HepG2 (cell line): ENCODE results near the gene FHIT. TPM values are rescaled to one million over a fixed set of nuclear protein-coding genes. Genes with fewer than 3 reads are reported as not detected.

ENCODE experiments used
- ATAC-seq: fragments of 200-7000 bp; cut with Tn5 transposase; 3 replicates; pipeline ENCODE4 v1.9.1; 2020; ENCODE audit warnings: mild to moderate bottlenecking, moderate library complexity
- BruUV-seq: library from RNA; stranded (reverse); fragments of 400-500 nt; replicated peaks from 2 replicates; lab custom pipeline; 2021; lab: Mats Ljungman, UMichigan
- CTCF ChIA-PET: fragments of 300-600 bp; formaldehyde crosslinking; extraction: SDS; loops from one replicate; lab custom pipeline; 2021; ENCODE audit warnings: low total read pairs, inconsistent platforms, low intra/inter-chr PET ratio; lab: Yijun Ruan, JAX
- POLR2A ChIA-PET: fragments of 350-600 bp; sonication (Branson Sonifier 250); formaldehyde crosslinking; loops from one replicate; lab custom pipeline; 2020; ENCODE audit warnings: antibody characterized with exemption, inconsistent platforms; lab: Yijun Ruan, JAX
- DNase-seq: peaks from one replicate; pipeline ENCODE4 v3.0.0-alpha.2; 2015; ENCODE audit warnings: low spot score
- FAIRE-seq: peaks from 3 replicates; lab custom pipeline; 2011; peaks lifted over from hg19 to GRCh38; lab: Jason Lieb, UNC
- H2AFZ ChIP-seq: one replicate; pipeline ENCODE4 v1.6.1; 2011; ENCODE audit warnings: low read length, inconsistent platforms
- H3K27ac ChIP-seq: fragments of 300-600 bp; 3 replicates; pipeline ENCODE4 v1.8.0; 2011; ENCODE audit warnings: mixed run types, mild to moderate bottlenecking, mixed read lengths, low read length, inconsistent platforms; ENCODE audit not compliant: insufficient read depth; ENCODE audit errors: extremely low read length
- H3K27me3 ChIP-seq, 2 experiments: fragments of 200-600 bp in 1 of 2; 2 replicates in 1 of 2; 3 replicates in 1 of 2; pipeline versions ENCODE4 v1.6.0 to v1.8.0; 2011; ENCODE audit warnings: low read length in 2 of 2, mild to moderate bottlenecking in 2 of 2, moderate library complexity in 2 of 2, inconsistent platforms in 1 of 2; ENCODE audit not compliant: insufficient read depth in 2 of 2, control insufficient read depth in 1 of 2
- H3K36me3 ChIP-seq, 2 experiments: fragments of 200-600 bp in 1 of 2; replicated peaks in 1 of 2; 2 replicates in 1 of 2; 3 replicates in 1 of 2; pipeline versions ENCODE4 v1.5.1 to v1.8.0; 2011; ENCODE audit warnings: low read length in 2 of 2, inconsistent platforms in 1 of 2; ENCODE audit not compliant: insufficient read depth in 2 of 2, control insufficient read depth in 1 of 2
- H3K4me1 ChIP-seq: 2 replicates; pipeline ENCODE4 v1.5.1; 2012; ENCODE audit warnings: low read length, inconsistent platforms; ENCODE audit not compliant: insufficient read depth
- H3K4me2 ChIP-seq: 2 replicates; pipeline ENCODE4 v1.6.0; 2011; ENCODE audit warnings: low read depth, low read length, inconsistent platforms
- H3K4me3 ChIP-seq, 3 experiments: fragments of 200-600 bp in 1 of 3; sonication (generic), shearing (Covaris generic) in 1 of 3; replicated peaks in 1 of 3; 2 replicates each; pipeline ENCODE4 v1.5.1; 2011 to 2016; ENCODE audit warnings: low read length in 3 of 3, inconsistent platforms in 2 of 3, low read depth in 2 of 3, mild to moderate bottlenecking in 2 of 3, control low read depth in 1 of 3, mixed read lengths in 1 of 3; ENCODE audit not compliant: insufficient read depth in 1 of 3
- H3K79me2 ChIP-seq: one replicate; pipeline ENCODE4 v1.6.1; 2011; ENCODE audit warnings: low read length, inconsistent platforms; ENCODE audit not compliant: insufficient read depth
- H3K9ac ChIP-seq: 2 replicates; pipeline ENCODE4 v1.6.0; 2011; ENCODE audit warnings: mild to moderate bottlenecking, low read depth, low read length, inconsistent platforms; ENCODE audit not compliant: insufficient read depth
- H3K9me3 ChIP-seq: 2 replicates; pipeline ENCODE4 v1.5.1; 2012; ENCODE audit warnings: mild to moderate bottlenecking, low read length
- H4K20me1 ChIP-seq: 2 replicates; pipeline ENCODE4 v1.6.0; 2011; ENCODE audit warnings: inconsistent platforms, mild to moderate bottlenecking, low read length, moderate library complexity; ENCODE audit not compliant: insufficient read depth
- ARNTL ChIP-seq: sonication (generic); formaldehyde crosslinking; IDR thresholded peaks from 2 replicates; pipeline ENCODE4 v1.4.0; 2020; ENCODE audit warnings: mild to moderate bottlenecking, missing genetic modification reagents
- FOXK1 ChIP-seq: sonication (generic); formaldehyde crosslinking; IDR thresholded peaks from 2 replicates; pipeline ENCODE4 v1.4.0; 2020; ENCODE audit warnings: low read depth, missing genetic modification reagents, borderline replicate concordance
- GFI1 ChIP-seq: sonication (generic); formaldehyde crosslinking; IDR thresholded peaks from 2 replicates; pipeline ENCODE4 v1.5.0; 2020; ENCODE audit warnings: missing genetic modification reagents, mild to moderate bottlenecking, borderline replicate concordance
- IKZF5 ChIP-seq: IDR thresholded peaks from 2 replicates; pipeline ENCODE4 v1.6.1; 2018; ENCODE audit warnings: missing genetic modification reagents, mild to moderate bottlenecking, missing compliant biosample characterization
- PHF21A ChIP-seq: sonication (generic); formaldehyde crosslinking; IDR thresholded peaks from 2 replicates; pipeline ENCODE4 v1.5.0; 2020; ENCODE audit warnings: mild to moderate bottlenecking, missing genetic modification reagents
- SMARCC2 ChIP-seq: fragments of 450-650 bp; IDR thresholded peaks from 2 replicates; pipeline ENCODE4 v1.6.1; 2017; ENCODE audit warnings: antibody characterized with exemption, mild to moderate bottlenecking
- ZNF460 ChIP-seq: sonication (generic); formaldehyde crosslinking; IDR thresholded peaks from 2 replicates; pipeline ENCODE4 v1.5.1; 2020; ENCODE audit warnings: missing genetic modification reagents, mild to moderate bottlenecking, borderline replicate concordance
- WGBS: methylation state at CpG from one replicate; pipeline ENCODE4 v1.1.6; 2017; ENCODE audit warnings: low lambda C conversion rate; 5-methylcytosine and 5-hydroxymethylcytosine counted together
- in situ Hi-C: cut with HindIII; loops from 2 replicates; pipeline ENCODE4 v1.10.0; 2017; ENCODE audit warnings: low pct_unique_long_range_greater_than_20kb; ENCODE audit not compliant: extremely low pct_ligation_motif_present
- intact Hi-C: fragments of 100-400 bp; cut with micrococcal nuclease; formaldehyde crosslinking; loops from one replicate; pipeline ENCODE4 v1.10.0; 2022; ENCODE audit not compliant: unreplicated experiment
- polyA plus RNA-seq, 8 experiments: library from polyadenylated mRNA; depleted of rRNA in 3 of 8; stranded (reverse) in 7 of 8; unstranded in 1 of 8; fragments of >200 nt; fragmentation: Illumina TruSeq in 4 of 8; extraction: Trizol in 4 of 8; gene quantifications; 2 replicates each; pipeline versions ENCODE4 v1.2.1 to v1.2.3, GENCODE V29; 2011 to 2016; ENCODE audit warnings: low read depth in 4 of 8, missing spikeins in 1 of 8, mixed read lengths in 1 of 8; ENCODE audit not compliant: insufficient read depth in 1 of 8
- total RNA-seq, 5 experiments: library from RNA; depleted of rRNA; stranded (reverse); fragments of >200 nt; fragmentation: Illumina TruSeq; extraction: Trizol; gene quantifications; 2 replicates each; pipeline ENCODE4 v1.2.3, GENCODE V29; 2016; ENCODE audit warnings: low read depth in 1 of 5
- TF ChIP-seq, protein P1 (sequence below): sonication (generic); formaldehyde crosslinking; IDR thresholded peaks from 2 replicates; pipeline ENCODE4 v1.8.1; 2023; ENCODE audit warnings: mild to moderate bottlenecking, missing genetic modification reagents
- TF ChIP-seq, protein P2 (sequence below): sonication (generic); formaldehyde crosslinking; IDR thresholded peaks from 2 replicates; pipeline ENCODE4 v1.8.1; 2022; ENCODE audit warnings: mild to moderate bottlenecking, missing genetic modification reagents

Gene FHIT
- total and polyA plus RNA-seq, 2 of the 13 experiments (the other 11 are each of a cell fraction or from before 2014, with no cell fraction given) = 4.0 to 4.6 TPM

- TF ChIP-seq, protein P1, sequence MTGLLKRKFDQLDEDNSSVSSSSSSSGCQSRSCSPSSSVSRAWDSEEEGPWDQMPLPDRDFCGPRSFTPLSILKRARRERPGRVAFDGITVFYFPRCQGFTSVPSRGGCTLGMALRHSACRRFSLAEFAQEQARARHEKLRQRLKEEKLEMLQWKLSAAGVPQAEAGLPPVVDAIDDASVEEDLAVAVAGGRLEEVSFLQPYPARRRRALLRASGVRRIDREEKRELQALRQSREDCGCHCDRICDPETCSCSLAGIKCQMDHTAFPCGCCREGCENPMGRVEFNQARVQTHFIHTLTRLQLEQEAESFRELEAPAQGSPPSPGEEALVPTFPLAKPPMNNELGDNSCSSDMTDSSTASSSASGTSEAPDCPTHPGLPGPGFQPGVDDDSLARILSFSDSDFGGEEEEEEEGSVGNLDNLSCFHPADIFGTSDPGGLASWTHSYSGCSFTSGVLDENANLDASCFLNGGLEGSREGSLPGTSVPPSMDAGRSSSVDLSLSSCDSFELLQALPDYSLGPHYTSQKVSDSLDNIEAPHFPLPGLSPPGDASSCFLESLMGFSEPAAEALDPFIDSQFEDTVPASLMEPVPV (CRISPR knock-in tag) = no peak
- no peak for TF ChIP-seq ZNF460 (CRISPR knock-in tag)
- TF ChIP-seq PHF21A (CRISPR knock-in tag) = no peak
- no peak for TF ChIP-seq IKZF5 (CRISPR knock-in tag)
- TF ChIP-seq SMARCC2 = no peak
- TF ChIP-seq, protein P2, sequence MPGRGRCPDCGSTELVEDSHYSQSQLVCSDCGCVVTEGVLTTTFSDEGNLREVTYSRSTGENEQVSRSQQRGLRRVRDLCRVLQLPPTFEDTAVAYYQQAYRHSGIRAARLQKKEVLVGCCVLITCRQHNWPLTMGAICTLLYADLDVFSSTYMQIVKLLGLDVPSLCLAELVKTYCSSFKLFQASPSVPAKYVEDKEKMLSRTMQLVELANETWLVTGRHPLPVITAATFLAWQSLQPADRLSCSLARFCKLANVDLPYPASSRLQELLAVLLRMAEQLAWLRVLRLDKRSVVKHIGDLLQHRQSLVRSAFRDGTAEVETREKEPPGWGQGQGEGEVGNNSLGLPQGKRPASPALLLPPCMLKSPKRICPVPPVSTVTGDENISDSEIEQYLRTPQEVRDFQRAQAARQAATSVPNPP (CRISPR knock-in tag) = no peak
- no peak for TF ChIP-seq FOXK1 (CRISPR knock-in tag)
- TF ChIP-seq GFI1 (CRISPR knock-in tag) = no peak
- TF ChIP-seq ARNTL (CRISPR knock-in tag) = no peak
- WGBS = 75% methylated on average over 5 of the region's 9 CpGs
Observed at GRCh38 chr3:60633644-60634043, 617.6 kb downstream of the FHIT start.

More at GRCh38 chr3:60633644-60634043, 617.6 kb downstream of the FHIT start:
- Histone ChIP-seq H3K4me2 (no peak overlapping the region), H4K20me1 (no peaks in the 10 kb centered on the region), H3K36me3 (no peaks in the 10 kb centered on the region), H3K4me1 (no peaks in the 10 kb centered on the region), H3K4me3 (no peak overlapping the region), H3K9ac (no peak overlapping the region), H3K27me3 (no peaks in the 10 kb centered on the region), H3K9me3 (no peaks in the 10 kb centered on the region; the same call in 1 of the 2 replicates), H3K79me2 (no peaks in the 10 kb centered on the region), H3K27ac (no peak overlapping the region), H2AFZ (no peak overlapping the region)
- DNase-seq (no peak), ATAC-seq (no peak), FAIRE-seq (no peak)
- POLR2A ChIA-PET = no interaction called here
- in situ Hi-C loops = no loop called here
- no TSS peak for BruUV-seq
- intact Hi-C loops = no loop called here
- CTCF ChIA-PET = no interaction called here
